Measurements from ENCODE around the gene TNF.

DNA sequence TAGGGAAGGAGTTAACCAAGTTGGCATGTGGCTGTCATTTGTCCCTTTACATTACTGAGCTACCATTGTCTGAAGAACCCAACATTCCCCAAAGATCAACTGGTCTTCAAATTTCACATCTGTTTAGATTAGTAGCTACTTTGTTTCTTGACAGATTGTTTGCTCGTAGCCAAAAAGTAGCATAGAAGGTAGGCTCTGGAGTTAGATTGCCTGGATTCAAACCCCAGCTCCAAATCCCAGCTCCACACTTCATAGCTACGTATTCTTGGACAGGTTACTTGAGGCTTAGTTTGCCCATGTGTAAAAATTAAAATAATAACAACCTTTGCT lies 26.9 kb upstream of the TNF start:
- TF ChIP-seq POLR2A (IDR thresholded peaks at IDR 0.05) = no peak
- no peak for TF ChIP-seq CTCF (IDR thresholded peaks at IDR 0.05)
- TF ChIP-seq POLR2AphosphoS5 (IDR thresholded peaks at IDR 0.05) = no peak
